Calu3 (cell line): Measurements from ENCODE around the gene CDSN. TPM values are rescaled to one million over a fixed set of nuclear protein-coding genes. Genes with fewer than 3 reads are reported as not detected.

ENCODE experiments used
- BruUV-seq: library from RNA; stranded (reverse); fragments of 400-500 nt; replicated peaks from 2 replicates; lab custom pipeline; 2021; lab: Mats Ljungman, UMichigan
- CTCF ChIA-PET: fragments of 300-600 bp; sonication (Branson Sonifier 250); formaldehyde crosslinking; loops from one replicate; lab custom pipeline; 2022; ENCODE audit warnings: antibody characterized with exemption; lab: Charles Lee
- DNase-seq: peaks from one replicate; pipeline ENCODE4 v3.0.0; 2022
- H3K27ac Mint-ChIP-seq: one replicate; pipeline ENCODE4 v1.8.0; 2022; ENCODE audit warnings: mixed read lengths; ENCODE audit not compliant: unreplicated experiment
- H3K27me3 Mint-ChIP-seq: one replicate; pipeline ENCODE4 v1.8.0; 2022; ENCODE audit warnings: mixed read lengths; ENCODE audit not compliant: unreplicated experiment
- H3K36me3 Mint-ChIP-seq: one replicate; pipeline ENCODE4 v1.8.0; 2022; ENCODE audit warnings: mild to moderate bottlenecking, moderate library complexity, mixed read lengths; ENCODE audit not compliant: insufficient read depth, unreplicated experiment
- H3K4me1 Mint-ChIP-seq: one replicate; pipeline ENCODE4 v1.8.0; 2022; ENCODE audit warnings: mild to moderate bottlenecking, low read depth, mixed read lengths; ENCODE audit not compliant: unreplicated experiment
- H3K4me3 Mint-ChIP-seq: one replicate; pipeline ENCODE4 v1.8.0; 2022; ENCODE audit warnings: mild to moderate bottlenecking, low read depth, moderate library complexity, mixed read lengths; ENCODE audit not compliant: unreplicated experiment
- H3K9me3 Mint-ChIP-seq: one replicate; pipeline ENCODE4 v1.8.0; 2022; ENCODE audit warnings: low read depth, mixed read lengths; ENCODE audit not compliant: unreplicated experiment
- CTCF ChIP-seq: fragments of 200-600 bp; IDR thresholded peaks from one replicate; pipeline ENCODE4 v1.8.0; 2022; ENCODE audit warnings: antibody characterized with exemption; ENCODE audit not compliant: unreplicated experiment
- intact Hi-C: fragments of 100-400 bp; cut with micrococcal nuclease; formaldehyde crosslinking; loops from one replicate; pipeline ENCODE4 v1.10.0; 2022; ENCODE audit not compliant: unreplicated experiment
- total RNA-seq: library from RNA; stranded (reverse); gene quantifications from 2 replicates; pipeline ENCODE4 v1.2.3, GENCODE V29; 2022

Gene CDSN
- total RNA-seq, 1 experiment from 2014 or later = 0.35 TPM

DNA sequence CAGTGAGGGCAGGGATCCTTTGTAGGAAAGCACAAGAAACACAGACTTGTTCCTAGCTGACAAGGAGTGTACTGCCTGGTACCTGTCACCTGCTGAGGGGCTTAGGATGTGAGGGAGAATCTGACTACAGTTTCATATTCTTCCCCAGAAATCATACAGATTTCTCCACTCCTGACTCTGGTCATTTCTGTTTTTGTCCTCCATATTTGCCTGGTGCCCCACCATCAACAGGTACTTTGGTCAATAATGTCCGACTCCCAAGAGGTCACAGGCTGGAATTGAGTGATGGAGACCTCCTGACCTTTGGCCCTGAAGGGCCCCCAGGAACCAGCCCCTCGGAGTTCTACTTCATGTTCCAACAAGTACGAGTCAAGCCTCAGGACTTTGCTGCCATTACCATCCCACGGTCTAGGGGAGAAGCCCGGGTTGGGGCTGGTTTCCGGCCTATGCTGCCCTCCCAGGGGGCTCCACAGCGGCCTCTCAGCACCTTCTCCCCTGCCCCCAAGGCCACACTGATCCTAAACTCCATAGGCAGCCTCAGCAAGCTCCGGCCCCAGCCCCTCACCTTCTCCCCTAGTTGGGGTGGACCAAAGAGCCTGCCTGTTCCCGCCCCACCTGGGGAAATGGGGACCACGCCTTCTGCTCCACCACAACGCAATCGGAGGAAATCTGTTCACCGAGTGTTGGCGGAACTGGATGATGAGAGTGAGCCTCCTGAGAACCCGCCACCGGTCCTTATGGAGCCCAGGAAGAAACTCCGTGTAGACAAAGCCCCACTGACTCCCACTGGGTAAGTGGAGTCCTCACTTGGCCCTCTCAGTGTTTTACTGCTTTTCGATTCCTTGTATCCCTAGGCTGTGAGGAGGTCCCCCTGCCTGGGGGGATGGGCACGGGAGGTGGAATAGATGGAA, 41.2 kb upstream of the CDSN start:
- H3K4me1 Mint-ChIP-seq = peaks cover 70% of the 10 kb centered on the region
- peaks cover 71% of the 10 kb centered on the region for H3K36me3 Mint-ChIP-seq
- no TSS peak for BruUV-seq
- H3K27ac Mint-ChIP-seq = peak overlapping the region; percentile 32
- H3K4me3 Mint-ChIP-seq = no peak overlapping the region
- no peaks in the 10 kb centered on the region for H3K27me3 Mint-ChIP-seq
- DNase-seq = no peak
- H3K9me3 Mint-ChIP-seq = no peaks in the 10 kb centered on the region
- intact Hi-C loops = no loop called here
- CTCF ChIA-PET = interaction anchor here (0.7 to 0.9 kb wide), 2 partner anchors 31 to 374 kb away, joined by 3 to 4 read pairs; no protein-coding TSS in a partner anchor
- TF ChIP-seq CTCF = no peak

GRCh38 chr6:31158863-31159855, 38.9 kb upstream of the CDSN start:
- peak overlapping the region; percentile 99 for H3K4me3 Mint-ChIP-seq
- intact Hi-C loops = loop anchor here (2.0 kb wide), 1 partner anchor 20 kb away; no protein-coding TSS in a partner anchor
- H3K27me3 Mint-ChIP-seq = no peaks in the 10 kb centered on the region
- peak; percentile 70 for DNase-seq
- peak; percentile 34 for TF ChIP-seq CTCF
- BruUV-seq = TSS peak; percentile 69
- CTCF ChIA-PET = interaction anchor here (0.5 to 2.5 kb wide), 18 partner anchors 10 to 1040 kb away, joined by 3 to 11 read pairs (median 5); partner anchors contain the start of gene POU5F1
- peaks cover 76% of the 10 kb centered on the region for H3K36me3 Mint-ChIP-seq
- H3K27ac Mint-ChIP-seq = peak overlapping the region; percentile 91
- no peaks in the 10 kb centered on the region for H3K9me3 Mint-ChIP-seq
- H3K4me1 Mint-ChIP-seq = peaks cover 62% of the 10 kb centered on the region

- Mint-ChIP-seq H3K27ac (peak within 1 kb of the TSS; percentile 91), H3K4me1 (peaks cover 53% of the 10 kb centered on the region), H3K9me3 (no peaks in the 10 kb centered on the region), H3K4me3 (peak within 1 kb of the TSS; percentile 99), H3K36me3 (peaks cover 70% of the 10 kb centered on the region), H3K27me3 (no peaks in the 10 kb centered on the region)
- DNase-seq = peak; percentile 100
- no TSS peak for BruUV-seq
- no peak for TF ChIP-seq CTCF
- intact Hi-C loops = loop anchor here (2.0 kb wide), 1 partner anchor 20 kb away; no protein-coding TSS in a partner anchor
- CTCF ChIA-PET = interaction anchor here (0.5 to 2.5 kb wide), 19 partner anchors 9 to 1040 kb away, joined by 3 to 11 read pairs (median 4); partner anchors contain the start of gene POU5F1
Observed at GRCh38 chr6:31158140-31158862, 38.1 kb upstream of the CDSN start, which contains the start of gene TCF19. Gene TCF19 (plus strand): TSS chr6:31158589. CDS start chr6:31159470, 881 bp downstream.
